GM23338 (cell line): ENCODE measurements around the gene SAA1. TPM values are rescaled to one million over a fixed set of nuclear protein-coding genes. Genes with fewer than 3 reads are reported as not detected.

ENCODE experiments used
- ATAC-seq: fragments of 200-7000 bp; cut with Tn5 transposase; 3 replicates; pipeline ENCODE4 v1.9.1; 2020
- DNase-seq: peaks from one replicate; pipeline ENCODE4 v3.0.0-alpha.2; 2015; ENCODE audit warnings: low spot score
- H2AFZ ChIP-seq: fragments of 200-600 bp; sonication (generic); 2 replicates; pipeline ENCODE4 v1.8.0; 2016; ENCODE audit warnings: antibody characterized with exemption, mild to moderate bottlenecking, moderate library complexity
- H3F3A ChIP-seq: fragments of 200-600 bp; sonication (generic); replicated peaks from 2 replicates; pipeline ENCODE4 v1.8.0; 2017; ENCODE audit warnings: antibody characterized with exemption, mixed run types, low read depth
- H3K27ac ChIP-seq: fragments of 200-600 bp; sonication (generic); 2 replicates; pipeline ENCODE4 v1.6.1; 2016; ENCODE audit warnings: low read depth
- H3K27me3 ChIP-seq: fragments of 200-600 bp; sonication (generic); 2 replicates; pipeline ENCODE4 v1.8.0; 2016; ENCODE audit warnings: mild to moderate bottlenecking, mixed run types, moderate library complexity; ENCODE audit not compliant: insufficient read depth
- H3K36me3 ChIP-seq: fragments of 200-600 bp; sonication (generic); 2 replicates; pipeline ENCODE4 v1.8.0; 2016; ENCODE audit warnings: mild to moderate bottlenecking; ENCODE audit not compliant: insufficient read depth
- H3K4me1 ChIP-seq: fragments of 200-600 bp; sonication (generic); 2 replicates; pipeline ENCODE4 v1.8.0; 2016; ENCODE audit warnings: mild to moderate bottlenecking, moderate library complexity; ENCODE audit not compliant: insufficient read depth
- H3K4me2 ChIP-seq: fragments of 200-600 bp; sonication (generic); 2 replicates; pipeline ENCODE4 v1.7.1; 2017; ENCODE audit warnings: mixed run types
- H3K4me3 ChIP-seq: fragments of 200-600 bp; sonication (generic); 2 replicates; pipeline ENCODE4 v1.6.1; 2016; ENCODE audit warnings: mixed run types
- H3K79me2 ChIP-seq: fragments of 200-600 bp; sonication (generic); replicated peaks from 2 replicates; pipeline ENCODE4 v1.8.0; 2017; ENCODE audit warnings: mild to moderate bottlenecking; ENCODE audit not compliant: insufficient read depth
- H3K9me2 ChIP-seq: fragments of 200-600 bp; sonication (generic); 2 replicates; pipeline ENCODE4 v1.8.0; 2017; ENCODE audit not compliant: insufficient read depth
- H4K20me1 ChIP-seq: fragments of 200-600 bp; sonication (generic); replicated peaks from 2 replicates; pipeline ENCODE4 v1.8.0; 2017; ENCODE audit warnings: mild to moderate bottlenecking; ENCODE audit not compliant: insufficient read depth
- H3K27ac Mint-ChIP-seq: 2 replicates; pipeline ENCODE4 v1.8.0; 2020; ENCODE audit warnings: inconsistent platforms, mild to moderate bottlenecking, moderate library complexity, mixed read lengths
- H3K27me3 Mint-ChIP-seq: 3 replicates; pipeline ENCODE4 v1.8.0; 2022; ENCODE audit warnings: low read depth, mild to moderate bottlenecking, moderate library complexity, mixed read lengths, inconsistent platforms; ENCODE audit not compliant: insufficient read depth, poor library complexity
- H3K36me3 Mint-ChIP-seq: 3 replicates; pipeline ENCODE4 v1.8.0; 2021; ENCODE audit warnings: low read depth, mild to moderate bottlenecking, inconsistent platforms, moderate library complexity, mixed read lengths
- H3K4me1 Mint-ChIP-seq: 3 replicates; pipeline ENCODE4 v1.8.0; 2020; ENCODE audit warnings: mild to moderate bottlenecking, inconsistent platforms, mixed read lengths
- H3K4me3 Mint-ChIP-seq: 3 replicates; pipeline ENCODE4 v1.8.0; 2021; ENCODE audit warnings: moderate library complexity, mild to moderate bottlenecking, inconsistent platforms, mixed read lengths
- H3K9me3 Mint-ChIP-seq: 3 replicates; pipeline ENCODE4 v1.8.0; 2020; ENCODE audit warnings: moderate library complexity, mild to moderate bottlenecking, inconsistent platforms, mixed read lengths
- EZH2 ChIP-seq: fragments of 200-600 bp; sonication (generic); IDR thresholded peaks from one replicate; pipeline ENCODE4 v1.8.0; 2017; ENCODE audit warnings: antibody characterized with exemption, mild to moderate bottlenecking, low read depth; ENCODE audit not compliant: unreplicated experiment
- EZH2phosphoT487 ChIP-seq: fragments of 200-600 bp; sonication (generic); IDR thresholded peaks from one replicate; pipeline ENCODE4 v1.8.1; 2018; ENCODE audit warnings: antibody characterized with exemption; ENCODE audit not compliant: unreplicated experiment
- JUNB ChIP-seq: IDR thresholded peaks from one replicate; pipeline ENCODE4 v1.6.1; 2016; ENCODE audit warnings: antibody characterized with exemption; ENCODE audit not compliant: unreplicated experiment
- NANOG ChIP-seq: IDR thresholded peaks from 2 replicates; pipeline ENCODE4 v1.6.1; 2016; ENCODE audit warnings: antibody characterized with exemption, borderline replicate concordance
- POLR2AphosphoS5 ChIP-seq: IDR thresholded peaks from 2 replicates; pipeline ENCODE4 v1.6.1; 2016; ENCODE audit warnings: antibody characterized with exemption, low read depth
- STAT1 ChIP-seq: IDR thresholded peaks from one replicate; pipeline ENCODE4 v1.6.1; 2016; ENCODE audit warnings: antibody characterized with exemption; ENCODE audit not compliant: unreplicated experiment
- ZNF114 ChIP-seq: fragments of 250-450 bp; sonication (Bioruptor Pico); IDR thresholded peaks from 2 replicates; pipeline ENCODE4 v1.5.0; 2020; ENCODE audit warnings: mild to moderate bottlenecking, moderate library complexity
- polyA plus RNA-seq: library from polyadenylated mRNA; unstranded; fragments of >200 nt; fragmentation: Nextera tagmentation; extraction: Ambion mirVana; gene quantifications from 2 replicates; pipeline ENCODE4 v1.2.1, GENCODE V29; 2016
- total RNA-seq: library from RNA; depleted of rRNA; stranded (reverse); fragments of >200 nt; shearing (Covaris generic); gene quantifications from 2 replicates; pipeline ENCODE4 v1.2.3, GENCODE V29; 2014
- TF ChIP-seq, protein P1 (sequence below): fragments of 250-450 bp; sonication (Bioruptor Pico); IDR thresholded peaks from 2 replicates; pipeline ENCODE4 v1.5.0; 2020; ENCODE audit warnings: mild to moderate bottlenecking, moderate library complexity
- TF ChIP-seq, protein P2 (sequence below): IDR thresholded peaks from one replicate; pipeline ENCODE4 v1.6.1; 2018; ENCODE audit warnings: antibody characterized with exemption; ENCODE audit not compliant: unreplicated experiment
- TF ChIP-seq, protein P3 (sequence below): IDR thresholded peaks from 2 replicates; pipeline ENCODE4 v1.6.1; 2016; ENCODE audit warnings: antibody characterized with exemption

Gene SAA1
- total and polyA plus RNA-seq, 2 experiments from 2014 or later = not detected

DNA sequence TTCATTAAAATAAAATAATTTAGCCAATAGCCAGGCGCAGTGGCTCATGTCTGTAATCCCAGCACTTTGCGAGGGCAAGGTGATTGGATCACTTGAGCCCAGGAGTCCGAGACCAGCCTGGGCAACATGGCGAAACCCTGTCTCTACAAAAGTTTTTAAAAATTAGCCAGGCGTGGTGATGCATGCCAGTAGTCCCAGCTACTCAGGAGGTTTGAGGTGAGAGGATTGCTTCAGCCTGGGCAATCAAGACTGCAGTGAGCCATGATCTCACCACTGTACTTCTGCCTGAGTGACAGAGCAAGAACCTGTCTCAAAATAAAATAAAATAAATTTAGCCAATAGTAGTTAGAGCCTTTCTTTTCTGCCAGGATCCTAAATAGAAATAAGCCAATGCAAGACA, 43.6 kb downstream of the SAA1 start (continued):
- TF ChIP-seq, protein P1, sequence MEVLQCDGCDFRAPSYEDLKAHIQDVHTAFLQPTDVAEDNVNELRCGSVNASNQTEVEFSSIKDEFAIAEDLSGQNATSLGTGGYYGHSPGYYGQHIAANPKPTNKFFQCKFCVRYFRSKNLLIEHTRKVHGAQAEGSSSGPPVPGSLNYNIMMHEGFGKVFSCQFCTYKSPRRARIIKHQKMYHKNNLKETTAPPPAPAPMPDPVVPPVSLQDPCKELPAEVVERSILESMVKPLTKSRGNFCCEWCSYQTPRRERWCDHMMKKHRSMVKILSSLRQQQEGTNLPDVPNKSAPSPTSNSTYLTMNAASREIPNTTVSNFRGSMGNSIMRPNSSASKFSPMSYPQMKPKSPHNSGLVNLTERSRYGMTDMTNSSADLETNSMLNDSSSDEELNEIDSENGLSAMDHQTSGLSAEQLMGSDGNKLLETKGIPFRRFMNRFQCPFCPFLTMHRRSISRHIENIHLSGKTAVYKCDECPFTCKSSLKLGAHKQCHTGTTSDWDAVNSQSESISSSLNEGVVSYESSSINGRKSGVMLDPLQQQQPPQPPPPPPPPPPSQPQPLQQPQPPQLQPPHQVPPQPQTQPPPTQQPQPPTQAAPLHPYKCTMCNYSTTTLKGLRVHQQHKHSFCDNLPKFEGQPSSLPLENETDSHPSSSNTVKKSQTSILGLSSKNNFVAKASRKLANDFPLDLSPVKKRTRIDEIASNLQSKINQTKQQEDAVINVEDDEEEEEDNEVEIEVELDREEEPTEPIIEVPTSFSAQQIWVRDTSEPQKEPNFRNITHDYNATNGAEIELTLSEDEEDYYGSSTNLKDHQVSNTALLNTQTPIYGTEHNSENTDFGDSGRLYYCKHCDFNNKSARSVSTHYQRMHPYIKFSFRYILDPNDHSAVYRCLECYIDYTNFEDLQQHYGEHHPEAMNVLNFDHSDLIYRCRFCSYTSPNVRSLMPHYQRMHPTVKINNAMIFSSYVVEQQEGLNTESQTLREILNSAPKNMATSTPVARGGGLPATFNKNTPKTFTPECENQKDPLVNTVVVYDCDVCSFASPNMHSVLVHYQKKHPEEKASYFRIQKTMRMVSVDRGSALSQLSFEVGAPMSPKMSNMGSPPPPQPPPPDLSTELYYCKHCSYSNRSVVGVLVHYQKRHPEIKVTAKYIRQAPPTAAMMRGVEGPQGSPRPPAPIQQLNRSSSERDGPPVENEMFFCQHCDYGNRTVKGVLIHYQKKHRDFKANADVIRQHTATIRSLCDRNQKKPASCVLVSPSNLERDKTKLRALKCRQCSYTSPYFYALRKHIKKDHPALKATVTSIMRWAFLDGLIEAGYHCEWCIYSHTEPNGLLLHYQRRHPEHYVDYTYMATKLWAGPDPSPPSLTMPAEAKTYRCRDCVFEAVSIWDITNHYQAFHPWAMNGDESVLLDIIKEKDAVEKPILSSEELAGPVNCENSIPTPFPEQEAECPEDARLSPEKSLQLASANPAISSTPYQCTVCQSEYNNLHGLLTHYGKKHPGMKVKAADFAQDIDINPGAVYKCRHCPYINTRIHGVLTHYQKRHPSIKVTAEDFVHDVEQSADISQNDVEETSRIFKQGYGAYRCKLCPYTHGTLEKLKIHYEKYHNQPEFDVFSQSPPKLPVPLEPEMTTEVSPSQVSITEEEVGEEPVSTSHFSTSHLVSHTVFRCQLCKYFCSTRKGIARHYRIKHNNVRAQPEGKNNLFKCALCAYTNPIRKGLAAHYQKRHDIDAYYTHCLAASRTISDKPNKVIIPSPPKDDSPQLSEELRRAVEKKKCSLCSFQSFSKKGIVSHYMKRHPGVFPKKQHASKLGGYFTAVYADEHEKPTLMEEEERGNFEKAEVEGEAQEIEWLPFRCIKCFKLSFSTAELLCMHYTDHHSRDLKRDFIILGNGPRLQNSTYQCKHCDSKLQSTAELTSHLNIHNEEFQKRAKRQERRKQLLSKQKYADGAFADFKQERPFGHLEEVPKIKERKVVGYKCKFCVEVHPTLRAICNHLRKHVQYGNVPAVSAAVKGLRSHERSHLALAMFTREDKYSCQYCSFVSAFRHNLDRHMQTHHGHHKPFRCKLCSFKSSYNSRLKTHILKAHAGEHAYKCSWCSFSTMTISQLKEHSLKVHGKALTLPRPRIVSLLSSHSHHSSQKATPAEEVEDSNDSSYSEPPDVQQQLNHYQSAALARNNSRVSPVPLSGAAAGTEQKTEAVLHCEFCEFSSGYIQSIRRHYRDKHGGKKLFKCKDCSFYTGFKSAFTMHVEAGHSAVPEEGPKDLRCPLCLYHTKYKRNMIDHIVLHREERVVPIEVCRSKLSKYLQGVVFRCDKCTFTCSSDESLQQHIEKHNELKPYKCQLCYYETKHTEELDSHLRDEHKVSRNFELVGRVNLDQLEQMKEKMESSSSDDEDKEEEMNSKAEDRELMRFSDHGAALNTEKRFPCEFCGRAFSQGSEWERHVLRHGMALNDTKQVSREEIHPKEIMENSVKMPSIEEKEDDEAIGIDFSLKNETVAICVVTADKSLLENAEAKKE (CRISPR knock-in tag) = no peak
- TF ChIP-seq JUNB (no peak), ZNF114 (CRISPR knock-in tag) (no peak), EZH2 (no peak)
- TF ChIP-seq, protein P2, sequence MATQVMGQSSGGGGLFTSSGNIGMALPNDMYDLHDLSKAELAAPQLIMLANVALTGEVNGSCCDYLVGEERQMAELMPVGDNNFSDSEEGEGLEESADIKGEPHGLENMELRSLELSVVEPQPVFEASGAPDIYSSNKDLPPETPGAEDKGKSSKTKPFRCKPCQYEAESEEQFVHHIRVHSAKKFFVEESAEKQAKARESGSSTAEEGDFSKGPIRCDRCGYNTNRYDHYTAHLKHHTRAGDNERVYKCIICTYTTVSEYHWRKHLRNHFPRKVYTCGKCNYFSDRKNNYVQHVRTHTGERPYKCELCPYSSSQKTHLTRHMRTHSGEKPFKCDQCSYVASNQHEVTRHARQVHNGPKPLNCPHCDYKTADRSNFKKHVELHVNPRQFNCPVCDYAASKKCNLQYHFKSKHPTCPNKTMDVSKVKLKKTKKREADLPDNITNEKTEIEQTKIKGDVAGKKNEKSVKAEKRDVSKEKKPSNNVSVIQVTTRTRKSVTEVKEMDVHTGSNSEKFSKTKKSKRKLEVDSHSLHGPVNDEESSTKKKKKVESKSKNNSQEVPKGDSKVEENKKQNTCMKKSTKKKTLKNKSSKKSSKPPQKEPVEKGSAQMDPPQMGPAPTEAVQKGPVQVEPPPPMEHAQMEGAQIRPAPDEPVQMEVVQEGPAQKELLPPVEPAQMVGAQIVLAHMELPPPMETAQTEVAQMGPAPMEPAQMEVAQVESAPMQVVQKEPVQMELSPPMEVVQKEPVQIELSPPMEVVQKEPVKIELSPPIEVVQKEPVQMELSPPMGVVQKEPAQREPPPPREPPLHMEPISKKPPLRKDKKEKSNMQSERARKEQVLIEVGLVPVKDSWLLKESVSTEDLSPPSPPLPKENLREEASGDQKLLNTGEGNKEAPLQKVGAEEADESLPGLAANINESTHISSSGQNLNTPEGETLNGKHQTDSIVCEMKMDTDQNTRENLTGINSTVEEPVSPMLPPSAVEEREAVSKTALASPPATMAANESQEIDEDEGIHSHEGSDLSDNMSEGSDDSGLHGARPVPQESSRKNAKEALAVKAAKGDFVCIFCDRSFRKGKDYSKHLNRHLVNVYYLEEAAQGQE = no peak

DNA sequence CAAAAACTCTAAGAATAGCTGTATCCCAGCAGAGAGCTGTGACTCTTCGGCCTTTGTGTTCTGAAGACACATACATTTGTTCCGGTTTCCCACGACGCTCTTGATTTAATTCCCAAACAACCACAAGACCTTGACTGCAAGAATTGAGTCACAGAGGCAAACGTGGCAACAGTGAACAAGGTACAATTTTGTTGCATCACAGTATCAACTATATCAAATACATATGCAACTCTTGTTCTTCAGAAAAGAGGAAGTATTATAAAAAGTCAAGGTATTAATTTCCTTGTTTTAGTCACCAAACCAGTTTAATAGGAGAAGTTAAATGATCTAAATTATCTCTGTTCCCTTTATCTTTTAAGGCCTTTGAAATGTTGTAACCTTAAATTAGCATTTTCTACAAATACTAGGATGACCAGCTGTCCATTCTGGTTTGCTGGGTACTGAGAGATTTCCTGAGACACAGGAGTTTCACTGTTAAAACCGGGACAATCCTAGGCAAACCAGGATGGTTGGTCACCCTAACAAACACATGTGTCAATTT, 44.8 kb downstream of the SAA1 start:
- no peak overlapping the region for H2AFZ ChIP-seq
- Mint-ChIP-seq H3K4me3 (no peak overlapping the region), H3K36me3 (peaks cover 39% of the 10 kb centered on the region), H3K27me3 (no peaks in the 10 kb centered on the region), H3K4me1 (no peaks in the 10 kb centered on the region), H3K9me3 (no peaks in the 10 kb centered on the region), H3K27ac (no peak overlapping the region)
- no peaks in the 10 kb centered on the region; the same call in none of the 2 replicates for H4K20me1 ChIP-seq
- H3K9me2 ChIP-seq = no peaks in the 10 kb centered on the region
- no peaks in the 10 kb centered on the region for H3K27me3 ChIP-seq
- H3F3A ChIP-seq = no peaks in the 10 kb centered on the region
- peaks cover 35% of the 10 kb centered on the region for H3K79me2 ChIP-seq
- H3K4me2 ChIP-seq = no peak overlapping the region
- peaks cover 41% of the 10 kb centered on the region for H3K36me3 ChIP-seq
- H3K4me1 ChIP-seq = no peaks in the 10 kb centered on the region
- ATAC-seq (no peak), DNase-seq (no peak)
- H3K27ac ChIP-seq = no peak overlapping the region
- no peak overlapping the region for H3K4me3 ChIP-seq
- TF ChIP-seq STAT1 (no peak), NANOG (no peak), EZH2 (no peak), EZH2phosphoT487 (no peak), JUNB (no peak), POLR2AphosphoS5 (no peak), ZNF114 (CRISPR knock-in tag) (no peak)
- TF ChIP-seq, protein P3, sequence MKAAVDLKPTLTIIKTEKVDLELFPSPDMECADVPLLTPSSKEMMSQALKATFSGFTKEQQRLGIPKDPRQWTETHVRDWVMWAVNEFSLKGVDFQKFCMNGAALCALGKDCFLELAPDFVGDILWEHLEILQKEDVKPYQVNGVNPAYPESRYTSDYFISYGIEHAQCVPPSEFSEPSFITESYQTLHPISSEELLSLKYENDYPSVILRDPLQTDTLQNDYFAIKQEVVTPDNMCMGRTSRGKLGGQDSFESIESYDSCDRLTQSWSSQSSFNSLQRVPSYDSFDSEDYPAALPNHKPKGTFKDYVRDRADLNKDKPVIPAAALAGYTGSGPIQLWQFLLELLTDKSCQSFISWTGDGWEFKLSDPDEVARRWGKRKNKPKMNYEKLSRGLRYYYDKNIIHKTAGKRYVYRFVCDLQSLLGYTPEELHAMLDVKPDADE = no peak
- TF ChIP-seq, protein P2 = no peak
